CD4-positive, alpha-beta T cell treated with Interleukin-15 for 1 hour (primary cell): ENCODE results near the gene ZNF770.
"Not testable (repeated sequence)": the region's sequence is repeated elsewhere in the genome, so short reads cannot be mapped to it uniquely, and the experiment has no call there.

ENCODE experiments used
- DNase-seq: peaks from one replicate; pipeline ENCODE4 v3.0.0-alpha.2; 2020

ZNF770 gene

DNA sequence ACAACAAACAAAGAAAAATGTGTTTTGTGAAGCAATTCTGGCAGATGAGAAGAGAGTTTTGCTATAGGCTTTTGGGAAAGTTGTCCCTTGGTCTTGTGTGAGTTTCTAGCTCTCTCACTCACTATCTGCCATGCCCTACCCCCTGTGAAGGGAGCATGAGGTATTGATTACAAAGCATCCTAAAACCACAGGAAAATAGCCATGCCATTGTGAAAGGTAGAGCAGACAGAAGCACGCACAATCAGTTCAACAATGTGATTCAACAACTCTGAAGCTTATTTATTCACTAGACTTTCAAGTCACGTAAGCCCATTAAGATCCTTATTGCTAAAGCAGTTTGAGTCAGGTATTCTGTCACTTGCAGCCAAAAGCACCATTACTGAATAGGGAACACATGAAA is 12.0 kb downstream of the ZNF770 start:
- no peak for DNase-seq

DNA sequence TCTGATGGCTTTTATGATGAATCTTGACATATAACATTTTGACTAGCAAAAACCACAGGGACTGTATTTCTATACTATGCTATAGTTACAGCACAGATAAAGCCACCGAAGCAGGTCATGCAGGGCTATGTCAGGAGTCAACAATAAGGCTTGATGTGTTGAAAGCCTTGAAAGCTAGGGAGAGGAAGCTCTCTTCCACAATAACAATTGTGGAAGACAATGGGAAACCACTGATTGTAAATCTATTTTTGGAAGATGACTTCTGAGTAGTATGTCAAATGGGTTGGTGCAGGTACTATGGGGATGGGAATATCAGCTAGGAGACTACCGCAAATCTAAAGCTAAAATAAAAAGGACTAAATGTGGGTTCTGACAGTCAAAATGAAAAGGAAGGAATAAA is 14.6 kb downstream of the ZNF770 start:
- no peak for DNase-seq

DNA sequence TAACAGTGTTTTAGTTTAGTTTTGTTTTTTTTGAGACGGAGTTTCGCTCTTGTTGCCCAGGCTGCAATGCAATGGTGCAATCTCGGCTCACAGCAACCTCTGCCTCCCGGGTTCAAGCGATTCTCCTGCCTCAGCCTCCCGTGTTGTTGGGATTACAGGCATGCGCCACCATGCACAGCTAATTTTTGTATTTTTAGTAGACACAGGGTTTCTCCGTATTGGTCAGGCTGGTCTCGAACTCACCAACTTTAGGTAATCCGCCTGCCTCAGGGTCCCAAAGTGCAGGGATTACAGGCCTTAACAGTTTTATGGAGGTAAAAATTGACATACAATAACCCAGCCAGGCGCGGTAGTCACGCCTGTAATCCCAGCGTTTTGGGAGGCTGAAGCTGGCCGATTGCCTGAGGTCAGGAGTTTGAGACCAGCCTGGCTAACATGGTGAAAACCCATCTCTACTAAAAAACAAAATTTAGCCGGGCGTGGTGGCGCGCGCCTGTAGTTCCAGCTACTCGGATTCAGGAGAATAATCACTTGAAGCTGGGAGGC is 17.9 kb downstream of the ZNF770 start:
- DNase-seq: not testable (repeated sequence)

DNA sequence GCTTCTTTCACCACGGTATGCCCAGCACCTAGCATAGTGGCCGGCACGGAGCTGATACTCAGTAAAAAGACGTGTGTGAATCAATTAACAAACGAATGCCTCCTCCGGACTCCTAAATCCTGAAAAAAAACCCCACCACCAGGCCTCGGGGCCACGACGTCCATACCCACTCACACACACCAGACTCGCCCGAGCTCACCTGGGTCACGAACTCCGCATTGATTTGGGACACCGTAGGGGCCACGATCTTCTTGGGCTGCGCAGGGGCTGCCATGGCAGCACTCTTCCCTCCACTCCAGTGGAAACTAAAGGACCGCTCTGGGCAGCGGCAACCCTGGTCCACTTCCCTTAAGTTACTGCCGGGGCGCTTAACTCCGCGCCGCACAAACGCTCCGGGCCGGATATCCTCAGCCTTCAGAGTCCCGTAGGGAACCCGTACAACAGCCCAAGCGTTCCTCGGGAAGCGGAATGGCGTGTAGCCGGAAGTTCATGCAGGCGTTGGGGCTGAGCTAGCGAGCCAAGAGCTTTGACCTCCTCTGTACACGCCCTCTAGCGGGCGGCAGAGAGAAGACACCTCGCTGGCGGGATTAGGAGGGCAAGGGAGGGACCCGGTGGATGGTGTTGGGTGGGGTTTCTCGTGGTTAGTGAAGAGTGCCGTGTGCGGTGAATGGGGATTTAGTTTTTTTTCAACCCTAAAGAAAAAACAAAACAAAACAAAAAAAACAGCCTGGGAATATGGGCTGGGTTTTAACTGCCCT is 18.6 kb downstream of the ZNF770 start, which contains the start of gene AQR:
AQR (minus strand) TSS at position 403 of the 758 bp plus-strand sequence; CDS start at position 274, 129 bp downstream.
- peak; percentile 94 for DNase-seq

DNA sequence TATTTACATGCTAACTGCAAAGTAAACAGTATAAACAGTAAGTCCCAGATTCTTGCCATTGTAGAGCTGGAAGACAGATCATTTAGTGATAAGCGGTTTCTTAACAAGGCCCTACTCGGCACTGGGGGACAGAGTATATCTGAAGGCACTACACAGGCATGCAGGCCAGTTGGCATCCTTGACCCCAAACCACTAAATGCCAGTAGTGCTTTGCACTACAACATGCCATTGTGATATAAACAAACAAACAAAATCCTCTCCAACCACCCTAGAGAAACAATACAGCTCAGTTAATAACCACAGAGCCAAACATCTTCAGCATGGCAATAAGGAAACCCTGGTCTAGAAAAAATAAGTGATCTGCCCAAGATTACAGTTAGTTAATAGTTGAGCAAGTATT is 23.8 kb downstream of the ZNF770 start:
- DNase-seq: no peak

DNA sequence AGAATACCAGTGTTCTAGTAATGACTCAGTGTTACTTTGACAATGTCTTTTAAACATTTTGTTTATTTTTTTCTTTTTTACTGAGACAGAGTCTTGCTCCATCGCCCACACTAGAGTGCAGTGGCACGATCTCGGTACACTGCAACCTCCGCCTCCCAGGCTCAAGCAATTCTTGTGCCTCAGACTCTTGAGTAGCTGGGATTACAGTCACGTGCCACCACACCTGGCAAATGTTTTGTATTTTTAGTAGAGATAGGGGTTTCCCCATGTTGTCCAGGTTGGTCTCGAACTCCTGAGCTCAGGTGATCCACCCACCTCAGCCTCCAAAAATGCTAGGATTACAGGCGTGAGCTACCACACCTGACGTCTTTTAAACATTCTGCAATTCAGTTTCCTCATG is 34.2 kb downstream of the ZNF770 start:
- no peak for DNase-seq

DNA sequence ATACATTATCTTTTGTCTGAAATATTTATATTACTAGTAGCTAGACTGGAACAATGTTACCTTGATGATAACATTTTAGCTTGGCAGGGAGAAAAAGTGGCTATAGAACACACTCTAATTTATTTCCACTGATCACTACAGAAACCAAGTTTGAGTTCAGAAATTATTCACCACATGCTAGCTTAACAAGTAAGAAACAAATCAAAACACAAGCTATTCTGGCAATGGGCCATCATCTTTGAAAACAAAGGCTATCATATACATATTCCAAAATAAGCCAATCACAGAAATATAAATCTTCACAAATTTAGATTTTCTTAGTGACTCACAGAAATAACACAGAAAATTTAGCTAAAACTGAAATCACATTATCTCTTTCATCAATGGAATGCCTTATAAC is 35.6 kb downstream of the ZNF770 start:
- DNase-seq: no peak

DNA sequence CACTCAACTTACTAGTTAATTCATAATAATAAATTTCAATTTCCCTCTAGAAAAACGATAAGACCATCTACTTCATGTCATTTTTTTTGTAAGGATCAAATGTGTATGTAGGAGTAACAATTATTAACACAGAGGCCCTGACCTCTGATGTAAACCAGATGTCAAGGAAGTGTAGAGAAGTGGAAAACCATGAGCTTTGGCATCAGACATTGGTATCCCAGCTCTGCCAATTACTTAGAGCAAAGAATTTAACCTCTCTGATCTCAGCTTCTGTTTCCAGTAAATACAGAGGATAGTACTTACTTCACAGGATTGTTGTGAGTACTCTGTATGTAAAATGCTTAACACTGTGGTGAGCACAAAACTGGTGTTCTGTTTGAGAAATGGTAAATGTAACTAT is 36.1 kb downstream of the ZNF770 start:
- no peak for DNase-seq

DNA sequence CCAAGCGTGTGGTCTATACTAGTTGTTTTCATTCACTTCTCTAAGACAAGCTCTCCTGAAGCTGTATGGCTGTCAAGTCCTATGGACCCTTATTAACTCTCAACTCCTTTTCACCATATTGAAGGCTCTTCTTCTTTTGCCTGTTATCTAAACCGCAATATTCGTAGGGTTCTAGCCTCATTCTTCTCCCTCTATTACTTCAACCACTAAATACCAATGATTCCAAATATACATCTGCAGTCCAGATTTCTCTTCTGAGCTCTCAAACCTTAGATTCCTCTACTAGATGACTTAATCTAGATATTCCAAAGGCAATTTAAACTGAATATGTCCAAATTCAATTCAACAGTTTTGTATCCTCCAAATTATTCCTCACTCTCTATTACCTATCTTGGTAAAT is 43.2 kb downstream of the ZNF770 start:
- DNase-seq: no peak

DNA sequence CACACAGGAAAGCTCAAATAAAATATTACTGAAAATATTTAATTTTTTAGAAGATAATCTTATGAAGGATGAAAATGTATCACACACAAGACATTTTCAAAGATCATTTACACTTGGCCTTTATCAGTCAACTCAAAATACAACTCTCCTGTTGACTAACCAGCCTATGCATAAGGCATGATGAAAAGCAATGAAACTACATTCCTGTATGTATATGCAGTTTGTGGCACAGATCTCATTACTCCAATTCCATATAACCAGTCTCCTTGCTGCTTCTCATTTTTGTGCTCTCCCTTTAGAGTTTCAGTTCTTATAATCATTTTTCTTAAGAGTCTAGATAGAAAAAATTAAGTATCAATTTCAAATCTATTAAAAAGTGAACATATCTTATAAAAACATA is 44.4 kb downstream of the ZNF770 start:
- DNase-seq: no peak

DNA sequence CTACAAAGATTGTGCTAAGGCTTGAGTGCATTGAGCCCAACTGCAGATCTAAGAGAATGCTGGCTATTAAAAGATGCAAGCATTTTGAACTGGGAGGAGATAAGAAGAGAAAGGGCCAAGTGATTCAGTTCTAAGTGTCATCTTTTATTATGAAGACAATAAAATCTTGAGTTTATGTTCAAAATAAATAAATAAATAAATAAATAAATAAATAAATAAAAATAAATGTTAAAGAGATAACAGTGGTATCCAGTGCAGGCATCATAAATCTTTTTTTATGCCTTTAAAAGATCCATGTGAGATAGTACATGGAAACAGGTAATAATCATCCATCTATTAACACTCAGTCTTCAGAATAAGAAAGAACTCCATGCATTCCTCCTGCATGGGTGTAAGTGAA is 44.8 kb downstream of the ZNF770 start:
- not testable (repeated sequence) for DNase-seq

DNA sequence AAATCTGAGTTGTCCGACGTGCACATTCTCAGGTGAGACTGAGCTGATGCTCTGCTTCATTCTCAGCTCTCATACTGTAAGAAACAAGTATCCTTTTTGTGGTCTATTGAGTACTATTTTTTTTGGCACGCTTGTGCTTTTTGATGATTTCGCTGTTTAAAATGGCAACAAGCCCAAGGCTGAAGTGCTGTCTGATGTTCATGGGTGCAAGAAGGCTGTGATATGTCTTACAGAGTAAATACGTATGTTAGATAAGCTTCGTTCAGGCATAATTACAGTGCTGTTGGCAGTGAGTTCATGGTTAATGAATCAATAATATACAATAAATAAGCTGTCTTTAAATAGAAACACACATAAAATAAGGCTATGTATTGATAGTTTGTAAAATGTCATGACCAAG is 45.7 kb downstream of the ZNF770 start:
- DNase-seq: no peak

DNA sequence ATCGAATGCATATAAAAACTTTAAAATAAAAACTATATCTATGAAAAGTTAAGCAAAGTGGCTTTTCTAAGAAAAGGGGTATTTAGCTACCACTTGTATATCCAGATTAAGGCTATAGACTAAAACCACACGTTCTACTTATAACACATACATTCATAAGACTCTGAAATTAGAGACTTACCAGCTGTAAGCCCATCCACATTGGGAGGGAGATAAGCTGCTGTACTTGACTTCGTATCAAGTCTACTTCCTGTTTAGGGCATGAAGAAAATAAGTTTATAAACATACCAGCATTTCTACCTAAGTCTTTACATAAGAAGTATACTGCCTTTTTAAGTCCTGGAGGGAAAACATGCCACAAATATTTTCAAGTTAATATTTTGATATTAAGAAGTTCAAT is 46.3 kb downstream of the ZNF770 start:
- no peak for DNase-seq

DNA sequence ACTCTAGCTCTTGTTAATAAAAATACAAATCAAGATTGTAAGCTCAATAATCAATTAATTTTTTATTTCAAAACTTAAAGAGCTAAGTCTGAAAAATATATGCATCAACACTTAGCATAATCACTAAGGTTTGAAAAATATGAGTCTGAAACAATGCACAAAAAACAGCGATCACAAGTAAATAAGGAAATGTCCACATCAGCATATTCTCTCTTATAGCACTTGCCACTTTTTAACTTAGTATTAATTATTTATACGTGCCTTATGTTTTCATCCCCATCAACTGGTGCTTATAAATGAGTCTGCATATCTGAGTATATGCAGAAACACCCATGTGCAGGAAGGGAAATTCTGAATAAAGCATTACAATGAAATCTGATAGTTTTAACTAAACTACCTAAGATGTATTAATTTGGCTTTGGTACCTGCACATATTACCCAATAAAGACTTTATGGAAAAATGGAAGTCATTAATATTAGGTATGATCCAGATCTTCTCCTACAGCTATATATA is 46.8 kb downstream of the ZNF770 start:
- DNase-seq: no peak

DNA sequence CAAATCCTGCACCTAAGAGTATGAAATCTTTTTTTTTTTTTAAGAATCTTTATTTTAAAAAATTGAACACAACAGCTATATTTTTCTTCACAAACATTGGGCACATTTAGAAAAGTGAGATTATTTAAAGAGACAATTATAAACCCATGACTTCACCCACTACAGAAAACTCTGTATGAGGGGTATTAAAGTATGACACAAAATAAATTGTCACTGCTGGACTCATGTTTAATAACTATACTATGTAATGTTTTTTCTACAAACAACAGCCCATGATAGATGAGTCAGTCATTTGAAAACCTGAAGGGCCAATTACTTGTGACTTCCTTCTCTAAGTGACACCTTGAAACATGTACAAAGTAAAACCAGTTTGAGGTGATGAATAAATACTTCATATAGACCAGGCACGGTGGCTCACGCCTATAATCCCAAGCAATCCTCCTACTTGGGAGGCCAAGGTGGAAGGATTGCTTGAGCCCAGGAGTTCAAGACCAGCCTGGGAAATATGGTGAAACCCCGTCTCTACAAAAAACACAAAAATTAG is 54.6 kb downstream of the ZNF770 start:
- no peak for DNase-seq

DNA sequence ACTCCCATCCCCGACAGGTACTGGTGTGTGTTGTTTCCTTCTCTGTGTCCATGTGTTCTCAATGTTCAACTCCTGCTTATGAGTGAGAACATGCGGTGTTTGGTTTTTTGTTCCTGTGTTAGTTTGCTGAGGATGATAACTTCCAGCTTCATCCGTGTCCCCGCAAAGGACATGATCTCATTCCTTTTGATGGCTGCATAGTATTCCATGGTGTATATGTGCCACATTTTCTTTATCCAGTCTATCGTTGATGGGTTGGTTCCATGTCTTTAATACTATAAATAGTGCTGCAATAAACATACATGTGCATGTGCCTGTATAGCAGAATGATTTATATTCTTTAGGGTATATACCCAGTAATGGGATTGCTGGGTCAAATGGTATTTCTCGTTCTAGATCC is 59.7 kb downstream of the ZNF770 start:
- DNase-seq: not testable (repeated sequence)
